Endothelial cell of umbilical vein (primary cell): Measurements from ENCODE around the gene CUBN. TPM values are rescaled to one million over a fixed set of nuclear protein-coding genes. Genes with fewer than 3 reads are reported as not detected.
A peak's percentile ranks its signal among the peaks of the same experiment; 100 is the strongest.

Experiments
- BruUV-seq: library from RNA; stranded (reverse); fragments of 400-500 nt; replicated peaks from 2 replicates; lab custom pipeline; 2021; lab: Mats Ljungman, UMichigan
- CTCF ChIA-PET: fragments of 300-600, 350-600 bp; sonication (Branson Sonifier 250); formaldehyde crosslinking; loops from one replicate; lab custom pipeline; 2021; ENCODE audit warnings: antibody characterized with exemption, inconsistent platforms; lab: Charles Lee
- POLR2A ChIA-PET: fragments of 300-600, 350-600 bp; sonication (Branson Sonifier 250); formaldehyde crosslinking; loops from one replicate; lab custom pipeline; 2021; ENCODE audit warnings: antibody characterized with exemption, inconsistent platforms; lab: Charles Lee
- DNase-seq: peaks from one replicate; pipeline ENCODE4 v3.0.0-alpha.2; 2011; ENCODE audit warnings: low read depth, low spot score
- FAIRE-seq: peaks from 2 replicates; lab custom pipeline; 2011; peaks lifted over from hg19 to GRCh38; lab: Jason Lieb, UNC
- H2AFZ ChIP-seq: 2 replicates; pipeline ENCODE4 v1.6.0; 2012; ENCODE audit warnings: low read depth, low read length, control low read depth, inconsistent platforms
- H3K27ac ChIP-seq: 2 replicates; pipeline ENCODE4 v1.5.1; 2011; ENCODE audit warnings: low read depth, mild to moderate bottlenecking, control low read depth, low read length, moderate library complexity; ENCODE audit not compliant: insufficient read depth
- H3K27me3 ChIP-seq, 2 experiments: 2 replicates each; pipeline versions ENCODE4 v1.6.0 to v1.6.1; 2011; ENCODE audit warnings: low read length in 2 of 2, mixed read lengths in 1 of 2; ENCODE audit not compliant: control insufficient read depth in 2 of 2, insufficient read depth in 2 of 2
- H3K36me3 ChIP-seq, 2 experiments: 2 replicates in 1 of 2; 3 replicates in 1 of 2; pipeline ENCODE4 v1.5.1; 2011; ENCODE audit warnings: low read length in 2 of 2, mild to moderate bottlenecking in 1 of 2, moderate library complexity in 1 of 2; ENCODE audit not compliant: control insufficient read depth in 2 of 2, insufficient read depth in 2 of 2; ENCODE audit errors: extremely low read depth in 1 of 2
- H3K4me1 ChIP-seq: 3 replicates; pipeline ENCODE4 v1.5.1; 2011; ENCODE audit warnings: mild to moderate bottlenecking, low read length; ENCODE audit not compliant: control insufficient read depth, insufficient read depth; ENCODE audit errors: extremely low read depth
- H3K4me2 ChIP-seq: 2 replicates; pipeline ENCODE4 v1.6.1; 2011; ENCODE audit warnings: low read length, control low read depth, mixed read lengths; ENCODE audit not compliant: insufficient read depth
- H3K4me3 ChIP-seq, 3 experiments: fragments of 200-600 bp in 1 of 3; sonication (generic), shearing (Covaris generic) in 1 of 3; replicated peaks in 1 of 3; 2 replicates each; pipeline ENCODE4 v1.5.1; 2011 to 2016; ENCODE audit warnings: control low read depth in 3 of 3, low read length in 3 of 3, mild to moderate bottlenecking in 2 of 3, inconsistent platforms in 1 of 3, low read depth in 1 of 3, moderate library complexity in 1 of 3; ENCODE audit not compliant: insufficient read depth in 1 of 3
- H3K79me2 ChIP-seq: 2 replicates; pipeline ENCODE4 v1.6.0; 2012; ENCODE audit warnings: low read length, inconsistent platforms; ENCODE audit not compliant: control insufficient read depth, insufficient read depth
- H3K9ac ChIP-seq: replicated peaks from 2 replicates; pipeline ENCODE3; 2011; ENCODE audit warnings: low read length, control low read depth; ENCODE audit not compliant: insufficient read depth; ENCODE audit errors: extremely low read depth
- H3K9me1 ChIP-seq: replicated peaks from 3 replicates; pipeline ENCODE4 v1.6.0; 2011; ENCODE audit warnings: mild to moderate bottlenecking, low read length; ENCODE audit not compliant: control insufficient read depth, insufficient read depth; ENCODE audit errors: extremely low read depth
- H3K9me3 ChIP-seq: replicated peaks from 2 replicates; pipeline ENCODE4 v1.5.1; 2012; ENCODE audit warnings: low read length, inconsistent platforms; ENCODE audit not compliant: control insufficient read depth, insufficient read depth
- H4K20me1 ChIP-seq: replicated peaks from 2 replicates; pipeline ENCODE3; 2011; ENCODE audit warnings: mild to moderate bottlenecking, low read length; ENCODE audit not compliant: control insufficient read depth, insufficient read depth; ENCODE audit errors: extremely low read depth
- CTCF ChIP-seq, 2 donors: IDR thresholded peaks; 1 replicate in 1 of 2; 2 replicates in 1 of 2; pipeline ENCODE4 v1.5.1; 2011; ENCODE audit warnings: low read length in 2 of 2, mild to moderate bottlenecking in 2 of 2, moderate library complexity in 2 of 2, control low read depth in 1 of 2, inconsistent platforms in 1 of 2, low read depth in 1 of 2; ENCODE audit not compliant: insufficient read depth in 1 of 2; ENCODE audit errors: extremely low read depth in 1 of 2
- EZH2 ChIP-seq: IDR thresholded peaks from 2 replicates; pipeline ENCODE4 v1.6.1; 2012; ENCODE audit warnings: borderline replicate concordance, low read depth, mild to moderate bottlenecking, moderate library complexity, low read length, inconsistent platforms; ENCODE audit not compliant: severe bottlenecking
- FOS ChIP-seq: IDR thresholded peaks from 2 replicates; pipeline ENCODE4 v1.6.1; 2011; ENCODE audit warnings: mild to moderate bottlenecking, low read length, moderate library complexity, borderline replicate concordance; ENCODE audit not compliant: insufficient read depth
- MAX ChIP-seq: IDR thresholded peaks from 2 replicates; pipeline ENCODE4 v1.6.1; 2011; ENCODE audit not compliant: insufficient read depth, insufficient read length
- MYC ChIP-seq: IDR thresholded peaks from one replicate; pipeline ENCODE4 v1.6.1; 2011; ENCODE audit warnings: mild to moderate bottlenecking, low read depth, low read length
- POLR2A ChIP-seq: IDR thresholded peaks from 2 replicates; pipeline ENCODE4 v1.6.1; 2012; ENCODE audit warnings: low read depth, mild to moderate bottlenecking, control low read depth, low read length
- dilution Hi-C: fragments of 300-500 bp; cut with MboI; formaldehyde crosslinking; loops from one replicate; pipeline ENCODE4 v1.15.0; 2019; ENCODE audit warnings: low sequenced_read_pairs; ENCODE audit not compliant: extremely low pct_ligation_motif_present
- intact Hi-C: fragments of 100-400 bp; cut with micrococcal nuclease; formaldehyde crosslinking; loops from one replicate; pipeline ENCODE4 v1.10.0; 2022
- polyA plus RNA-seq, 4 experiments: library from polyadenylated mRNA; depleted of rRNA in 3 of 4; stranded (reverse) in 3 of 4; unstranded in 1 of 4; fragments of >200 nt; gene quantifications; 2 replicates each; pipeline versions ENCODE4 v1.2.1 to v1.2.3, GENCODE V29; 2011 to 2012; ENCODE audit warnings: missing spikeins in 1 of 4
- total RNA-seq: library from RNA; stranded (reverse); gene quantifications from 2 replicates; pipeline ENCODE4 v1.2.3, GENCODE V29; 2021

Gene CUBN
- total and polyA plus RNA-seq, 2 donors (not counting 3 experiments of a cell fraction or from before 2014, with no cell fraction given) = 2.7 to 4.6 TPM

- Histone ChIP-seq H3K4me3 (no peak overlapping the region), H3K36me3 (no peaks in the 10 kb centered on the region), H3K27me3 (no peaks in the 10 kb centered on the region), H3K9me3 (no peaks in the 10 kb centered on the region), H3K9ac (peak overlapping the region; percentile 4), H2AFZ (no peak overlapping the region), H3K9me1 (no peaks in the 10 kb centered on the region), H3K4me2 (no peak overlapping the region), H3K4me1 (peaks cover 23% of the 10 kb centered on the region), H3K79me2 (no peaks in the 10 kb centered on the region), H3K27ac (no peak overlapping the region), H4K20me1 (no peaks in the 10 kb centered on the region)
- ChIA-PET CTCF (interaction anchor here (0.6 to 2.2 kb wide), 28 partner anchors 9 to 523 kb away, joined by 3 to 17 read pairs (median 4); partner anchors contain the start of gene TRDMT1), POLR2A (interaction anchor here (1.3 kb wide), 1 partner anchor 377 kb away, joined by 4 read pairs; no protein-coding TSS in a partner anchor)
- intact Hi-C loops = loop anchor here (1.0 to 5.0 kb wide), 6 partner anchors 113 to 404 kb away; no protein-coding TSS in a partner anchor
- BruUV-seq = no TSS peak
- FAIRE-seq = peak; percentile 74
- TF ChIP-seq EZH2 (no peak), CTCF (IDR thresholded peaks at IDR 0.05; ENCODE audit: extremely low read depth in 1 of 2, insufficient read depth in 1 of 2, low read depth in 1 of 2, low read length in 2 of 2) (peak; percentile 35 to 39)
- peak; percentile 73 for DNase-seq
- dilution Hi-C loops = no loop called here
These were observed 276.4 kb downstream of the CUBN start for GRCh38 chr10:16853201-16853600.

GRCh38 chr10:16852624-16853023, 277.0 kb downstream of the CUBN start:
- H2AFZ ChIP-seq = no peak overlapping the region
- H3K9me1 ChIP-seq = no peaks in the 10 kb centered on the region
- TF ChIP-seq CTCF (IDR thresholded peaks at IDR 0.05; ENCODE audit: extremely low read depth in 1 of 2, insufficient read depth in 1 of 2, low read depth in 1 of 2, low read length in 2 of 2) (no peak), FOS (no peak), MYC (no peak), MAX (no peak), POLR2A (no peak)
- FAIRE-seq = no peak
- no peaks in the 10 kb centered on the region for H3K36me3 ChIP-seq
- no peak overlapping the region for H3K4me3 ChIP-seq
- peaks cover 23% of the 10 kb centered on the region for H3K4me1 ChIP-seq
- BruUV-seq = no TSS peak
- no peak for DNase-seq
- ChIA-PET POLR2A (interaction anchor here (1.3 kb wide), 1 partner anchor 377 kb away, joined by 4 read pairs; no protein-coding TSS in a partner anchor), CTCF (interaction anchor here (0.6 to 2.2 kb wide), 28 partner anchors 8 to 523 kb away, joined by 3 to 17 read pairs (median 4); partner anchors contain the start of gene TRDMT1)
- no peak overlapping the region for H3K27ac ChIP-seq
- intact Hi-C loops (loop anchor here (1.0 to 5.0 kb wide), 6 partner anchors 114 to 404 kb away; no protein-coding TSS in a partner anchor), dilution Hi-C loops (no loop called here)
- H3K9me3 ChIP-seq = no peaks in the 10 kb centered on the region
- no peak overlapping the region for H3K9ac ChIP-seq
- no peaks in the 10 kb centered on the region for H3K27me3 ChIP-seq
- H3K4me2 ChIP-seq = no peak overlapping the region
- H3K79me2 ChIP-seq = no peaks in the 10 kb centered on the region
- H4K20me1 ChIP-seq = no peaks in the 10 kb centered on the region
